Lung (tissue), 12 donors: Measurements from ENCODE around the gene CRK. TPM values are rescaled to one million over a fixed set of nuclear protein-coding genes. Genes with fewer than 3 reads are reported as not detected.

Experiments
- ATAC-seq: fragments of 200-7000 bp; cut with Tn5 transposase; one replicate; pipeline ENCODE4 v1.9.1; 2020; ENCODE audit warnings: moderate number of reproducible peaks; ENCODE audit not compliant: insufficient read depth, low FRiP score
- DNase-seq, 3 donors: peaks; one replicate each; pipeline ENCODE4 v3.0.0-alpha.2; 2013 to 2017
- H3K27ac ChIP-seq, 2 donors: one replicate each; pipeline ENCODE4 v1.5.1; 2013; ENCODE audit warnings: mild to moderate bottlenecking in 2 of 2, moderate library complexity in 2 of 2, control low read depth in 1 of 2, inconsistent platforms in 1 of 2, low read depth in 1 of 2, low read length in 1 of 2
- H3K27me3 ChIP-seq, 3 donors: one replicate each; pipeline ENCODE4 v1.5.1; 2013; ENCODE audit warnings: low read length in 2 of 3; ENCODE audit not compliant: control insufficient read depth in 3 of 3, insufficient read depth in 3 of 3
- H3K36me3 ChIP-seq, 4 donors: one replicate each; pipeline ENCODE4 v1.5.1; 2013; ENCODE audit warnings: low read length in 4 of 4, mild to moderate bottlenecking in 1 of 4, moderate library complexity in 1 of 4; ENCODE audit not compliant: control insufficient read depth in 4 of 4, insufficient read depth in 4 of 4
- H3K4me1 ChIP-seq, 5 donors: one replicate each; pipeline ENCODE4 v1.5.1; 2013; ENCODE audit warnings: low read length in 5 of 5, mild to moderate bottlenecking in 2 of 5, moderate library complexity in 1 of 5; ENCODE audit not compliant: control insufficient read depth in 5 of 5, insufficient read depth in 5 of 5
- H3K4me3 ChIP-seq: one replicate; pipeline ENCODE4 v1.5.1; 2013; ENCODE audit warnings: mild to moderate bottlenecking, control low read depth, moderate library complexity
- H3K9ac ChIP-seq, 2 donors: one replicate each; pipeline ENCODE4 v1.5.1; 2013; ENCODE audit warnings: low read length in 2 of 2, control low read depth in 1 of 2; ENCODE audit not compliant: insufficient read depth in 1 of 2
- H3K9me3 ChIP-seq, 4 donors: one replicate each; pipeline ENCODE4 v1.5.1; 2013; ENCODE audit warnings: low read length in 3 of 4, mild to moderate bottlenecking in 1 of 4, moderate library complexity in 1 of 4; ENCODE audit not compliant: control insufficient read depth in 4 of 4, insufficient read depth in 3 of 4
- WGBS, 2 donors: extraction: QIAGEN DNeasy Blood & Tissue Kit; methylation state at CpG; one replicate each; pipeline ENCODE4 v1.1.7; 2013; 5-methylcytosine and 5-hydroxymethylcytosine counted together
- polyA plus RNA-seq, 2 donors: library from polyadenylated mRNA; stranded (reverse); fragments of 200-250 nt; gene quantifications; one replicate each; pipeline ENCODE4 v1.2.1, GENCODE V29; 2013
- total RNA-seq, 2 donors: library from RNA; depleted of rRNA in 1 of 2; stranded (reverse); fragments of >200 nt in 1 of 2; gene quantifications; one replicate each; pipeline ENCODE4 v1.2.1, GENCODE V29; 2014 to 2021
- TF ChIP-seq, protein P1 (sequence below): IDR thresholded peaks from 2 replicates; pipeline ENCODE4 v1.5.1; 2012; ENCODE audit warnings: mild to moderate bottlenecking; ENCODE audit errors: control extremely low read depth, extremely low read depth
- donor health status: control.
- donor health status: control.
- donor health status: Bipolar disorder and iron deficiency.
- donor health status: healthy.
- donor health status: DM: yes; HTN: yes; CAD: no.

The CRK gene
- total and polyA plus RNA-seq, 4 donors, result 29.3 to 67.5 (median 49.5) TPM

DNA sequence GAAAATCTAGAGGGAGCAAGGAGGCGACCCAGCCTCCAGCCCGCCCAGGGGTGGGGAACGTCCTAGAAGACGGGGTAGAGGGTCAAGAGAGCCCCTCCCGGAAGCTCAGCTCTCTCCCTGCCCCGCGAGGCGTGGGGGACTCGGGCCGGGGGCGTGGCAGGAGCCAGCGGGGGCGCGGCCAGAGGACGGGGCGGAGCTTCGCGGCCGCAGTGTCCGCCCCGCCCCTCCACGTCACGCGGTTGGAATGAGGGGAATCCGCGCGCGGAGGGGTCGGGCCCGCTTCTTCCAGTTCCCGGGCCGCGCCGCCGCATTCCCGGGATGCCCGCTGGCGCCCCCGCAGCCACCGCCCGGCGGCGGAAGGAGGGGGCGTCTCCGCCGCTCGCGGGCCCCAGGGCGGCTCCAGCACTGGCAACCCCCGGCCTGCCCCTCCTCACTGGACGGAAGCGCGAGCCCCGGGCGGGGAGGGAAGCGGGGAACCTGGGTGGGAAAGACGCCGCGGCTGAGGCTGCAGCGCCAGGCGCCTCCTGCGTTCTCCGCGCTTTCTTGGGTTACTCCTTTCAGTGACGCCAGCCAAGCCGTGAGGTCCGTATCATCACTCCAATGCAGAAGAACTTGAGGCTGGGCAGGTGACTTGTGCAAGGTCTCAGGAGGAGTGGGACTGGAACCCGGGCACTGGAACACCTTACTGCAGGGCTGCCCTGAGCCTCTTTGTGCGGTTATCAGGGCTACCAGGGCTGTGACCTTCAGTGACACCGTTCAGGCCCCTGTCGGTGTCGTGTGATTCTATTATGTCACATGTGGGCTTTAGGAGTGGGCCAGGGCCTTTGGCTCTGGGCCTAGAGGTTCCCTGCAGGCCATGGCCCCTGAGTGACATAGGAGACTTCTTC is 32.1 kb upstream of the CRK start:
- Histone ChIP-seq H3K9ac (peak overlapping the region in 1 of 2 donors; percentile 81), H3K4me1 (peaks cover 3 to 34% (median 7%) of the 10 kb centered on the region in 5 donors), H3K36me3 (peaks cover 0 to under 1% (median 0%) of the 10 kb centered on the region in 4 donors), H3K27me3 (no peaks in the 10 kb centered on the region), H3K27ac (peak overlapping the region; percentile 92 to 94), H3K9me3 (no peaks in the 10 kb centered on the region), H3K4me3 (peak overlapping the region; percentile 21)
- WGBS, 2 donors, result 2 to 4% methylated on average over 46 to 72 of the region's 72 CpGs
- ATAC-seq (peak; percentile 71), DNase-seq (peak; percentile 91 to 93 (median 91))
- TF ChIP-seq, protein P1, sequence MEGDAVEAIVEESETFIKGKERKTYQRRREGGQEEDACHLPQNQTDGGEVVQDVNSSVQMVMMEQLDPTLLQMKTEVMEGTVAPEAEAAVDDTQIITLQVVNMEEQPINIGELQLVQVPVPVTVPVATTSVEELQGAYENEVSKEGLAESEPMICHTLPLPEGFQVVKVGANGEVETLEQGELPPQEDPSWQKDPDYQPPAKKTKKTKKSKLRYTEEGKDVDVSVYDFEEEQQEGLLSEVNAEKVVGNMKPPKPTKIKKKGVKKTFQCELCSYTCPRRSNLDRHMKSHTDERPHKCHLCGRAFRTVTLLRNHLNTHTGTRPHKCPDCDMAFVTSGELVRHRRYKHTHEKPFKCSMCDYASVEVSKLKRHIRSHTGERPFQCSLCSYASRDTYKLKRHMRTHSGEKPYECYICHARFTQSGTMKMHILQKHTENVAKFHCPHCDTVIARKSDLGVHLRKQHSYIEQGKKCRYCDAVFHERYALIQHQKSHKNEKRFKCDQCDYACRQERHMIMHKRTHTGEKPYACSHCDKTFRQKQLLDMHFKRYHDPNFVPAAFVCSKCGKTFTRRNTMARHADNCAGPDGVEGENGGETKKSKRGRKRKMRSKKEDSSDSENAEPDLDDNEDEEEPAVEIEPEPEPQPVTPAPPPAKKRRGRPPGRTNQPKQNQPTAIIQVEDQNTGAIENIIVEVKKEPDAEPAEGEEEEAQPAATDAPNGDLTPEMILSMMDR, result no peak

DNA sequence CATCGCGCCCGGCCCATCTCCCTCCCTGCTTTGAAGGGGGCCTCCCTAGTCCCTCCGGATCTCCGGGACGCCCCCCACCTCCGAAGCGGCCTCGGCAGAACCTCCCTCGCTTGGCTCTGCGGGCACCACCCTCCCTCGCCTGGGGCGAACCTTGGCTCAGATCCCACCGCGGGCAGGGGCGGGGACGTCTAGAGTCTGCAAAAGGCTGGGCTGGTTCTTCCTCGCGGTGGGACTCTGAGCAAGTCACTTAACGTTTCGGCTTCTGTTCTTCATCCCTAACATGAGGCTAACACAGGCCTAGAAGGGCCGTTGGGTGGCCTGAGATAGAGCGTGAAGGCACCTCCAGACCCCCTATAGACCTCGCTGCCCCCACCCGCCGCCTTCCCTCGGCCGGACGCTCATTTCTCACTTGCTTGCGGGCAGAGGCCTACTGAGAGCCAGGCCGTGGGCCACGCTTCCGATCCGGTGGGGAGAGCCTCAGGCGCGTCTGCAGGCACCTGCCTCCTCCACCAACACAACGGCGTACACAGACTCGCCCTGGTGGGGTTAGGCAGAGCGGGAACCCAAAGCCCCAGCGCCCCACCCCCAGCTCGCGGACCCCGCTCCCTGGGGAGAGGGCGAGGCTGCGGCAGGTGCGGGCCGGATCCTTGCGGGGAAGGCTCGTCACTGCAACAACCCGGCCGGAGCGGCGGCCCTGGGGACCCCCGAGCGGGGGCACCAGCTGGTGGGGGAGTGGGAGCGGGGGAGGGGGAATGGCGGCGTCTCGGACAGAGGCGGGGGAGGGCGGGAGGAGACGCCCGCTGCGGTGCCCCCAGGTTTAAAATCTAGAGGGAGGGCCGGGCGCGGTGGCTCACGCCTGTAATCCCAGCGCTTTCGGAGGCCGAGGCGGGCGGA is 31.0 kb upstream of the CRK start:
- ATAC-seq (no peak), DNase-seq (peak; percentile 60 to 68 (median 65))
- Histone ChIP-seq H3K4me1 (peaks cover 3 to 25% (median 7%) of the 10 kb centered on the region in 5 donors), H3K9ac (no peak overlapping the region), H3K36me3 (peaks cover 2 to 7% (median 3%) of the 10 kb centered on the region in 4 donors), H3K9me3 (no peaks in the 10 kb centered on the region), H3K4me3 (no peak overlapping the region), H3K27me3 (no peaks in the 10 kb centered on the region), H3K27ac (peak overlapping the region; percentile 95 to 96)
- WGBS, 2 donors, result 5 to 11% methylated on average over 70 to 74 of the region's 74 CpGs
- TF ChIP-seq, protein P1, result no peak

DNA sequence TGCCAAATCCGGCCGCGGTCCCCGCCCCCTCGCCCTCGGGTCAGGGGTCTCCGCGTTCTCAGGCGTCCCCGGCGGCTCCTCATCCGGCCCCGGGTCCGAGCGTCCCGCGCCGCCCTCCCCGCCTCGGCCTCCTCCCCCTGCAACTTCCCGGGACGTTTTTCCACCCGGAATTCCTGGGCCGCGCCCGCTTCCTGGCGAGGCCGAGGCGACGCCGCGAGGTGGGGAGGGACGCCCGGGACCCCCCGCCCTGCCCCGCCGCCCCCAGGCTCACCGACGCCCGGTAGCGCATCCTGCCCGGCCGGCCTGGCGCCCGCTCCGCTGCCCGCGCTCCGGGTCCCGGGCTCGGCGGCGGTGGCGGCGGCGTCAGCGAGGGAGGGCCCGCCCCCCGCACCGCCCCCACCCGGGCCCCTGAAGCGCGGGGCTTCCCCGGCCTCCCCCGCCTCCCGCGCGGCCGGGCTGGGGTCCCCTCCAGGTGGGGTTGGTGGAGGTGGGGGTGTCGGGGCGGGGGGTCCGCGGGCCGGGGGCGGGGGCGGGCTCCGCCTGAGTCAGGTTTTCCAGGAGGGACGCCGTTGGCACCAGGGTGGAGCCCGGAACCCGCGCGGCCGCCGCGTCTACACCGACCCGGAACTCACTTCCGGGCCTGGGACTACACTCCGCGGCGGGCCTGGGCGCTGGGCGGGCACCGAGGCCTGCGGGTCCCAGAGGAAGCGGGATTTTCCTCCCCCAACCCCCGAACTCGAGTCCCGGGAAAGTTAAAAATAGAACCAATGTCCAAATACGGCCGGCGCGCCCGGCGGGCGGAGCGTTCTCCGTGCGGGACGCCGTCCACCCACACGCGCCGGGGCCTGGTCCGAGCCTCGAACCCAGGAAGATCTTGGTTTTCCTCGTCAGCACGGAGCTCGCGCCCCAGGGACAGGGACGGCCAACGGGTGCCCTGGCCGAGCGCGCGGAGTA is 29.7 kb upstream of the CRK start:
- 1 to 2% methylated on average over 95 to 127 of the region's 127 CpGs for WGBS, 2 donors
- Histone ChIP-seq H3K9ac (peak overlapping the region in 1 of 2 donors; percentile 23), H3K4me1 (peaks cover 3 to 21% (median 7%) of the 10 kb centered on the region in 5 donors), H3K36me3 (peaks cover 5 to 16% (median 9%) of the 10 kb centered on the region in 4 donors), H3K27ac (peak overlapping the region; percentile 95 to 96), H3K9me3 (no peaks in the 10 kb centered on the region), H3K4me3 (peak overlapping the region; percentile 62), H3K27me3 (no peaks in the 10 kb centered on the region)
- DNase-seq (peak; percentile 42 to 66 (median 64)), ATAC-seq (peak; percentile 25)
- TF ChIP-seq, protein P1, result no peak
